GM12874 (cell line): ENCODE results near the gene TAS2R60.
A peak's percentile ranks its signal among the peaks of the same experiment; 100 is the strongest.

ENCODE experiments used
- TF ChIP-seq, protein P1 (sequence below): IDR thresholded peaks from 2 replicates; pipeline ENCODE4 v1.5.1; 2011; ENCODE audit warnings: low read depth, mild to moderate bottlenecking, control low read depth, low read length, moderate library complexity; ENCODE audit not compliant: insufficient read depth

The TAS2R60 gene

DNA sequence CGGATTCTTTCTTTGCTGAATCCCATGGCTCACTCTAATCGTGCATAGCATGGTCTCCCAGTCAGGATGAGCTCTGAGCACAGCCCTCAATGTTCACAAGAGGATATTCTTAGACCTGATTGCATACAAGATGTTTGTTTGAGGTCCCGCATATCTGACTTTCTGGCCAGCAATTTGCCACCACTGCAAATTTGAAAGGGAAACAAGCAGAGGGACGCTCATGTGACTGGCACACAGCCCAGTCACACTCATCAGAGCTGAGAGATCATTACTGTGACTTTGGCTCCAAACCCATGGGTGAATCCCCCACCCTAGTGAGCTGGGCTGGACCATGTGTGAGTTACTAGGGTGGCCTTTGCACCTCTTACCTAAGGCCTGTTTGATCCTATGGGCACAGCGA is 44.3 kb downstream of the TAS2R60 start:
- TF ChIP-seq, protein P1, sequence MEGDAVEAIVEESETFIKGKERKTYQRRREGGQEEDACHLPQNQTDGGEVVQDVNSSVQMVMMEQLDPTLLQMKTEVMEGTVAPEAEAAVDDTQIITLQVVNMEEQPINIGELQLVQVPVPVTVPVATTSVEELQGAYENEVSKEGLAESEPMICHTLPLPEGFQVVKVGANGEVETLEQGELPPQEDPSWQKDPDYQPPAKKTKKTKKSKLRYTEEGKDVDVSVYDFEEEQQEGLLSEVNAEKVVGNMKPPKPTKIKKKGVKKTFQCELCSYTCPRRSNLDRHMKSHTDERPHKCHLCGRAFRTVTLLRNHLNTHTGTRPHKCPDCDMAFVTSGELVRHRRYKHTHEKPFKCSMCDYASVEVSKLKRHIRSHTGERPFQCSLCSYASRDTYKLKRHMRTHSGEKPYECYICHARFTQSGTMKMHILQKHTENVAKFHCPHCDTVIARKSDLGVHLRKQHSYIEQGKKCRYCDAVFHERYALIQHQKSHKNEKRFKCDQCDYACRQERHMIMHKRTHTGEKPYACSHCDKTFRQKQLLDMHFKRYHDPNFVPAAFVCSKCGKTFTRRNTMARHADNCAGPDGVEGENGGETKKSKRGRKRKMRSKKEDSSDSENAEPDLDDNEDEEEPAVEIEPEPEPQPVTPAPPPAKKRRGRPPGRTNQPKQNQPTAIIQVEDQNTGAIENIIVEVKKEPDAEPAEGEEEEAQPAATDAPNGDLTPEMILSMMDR: no peak

DNA sequence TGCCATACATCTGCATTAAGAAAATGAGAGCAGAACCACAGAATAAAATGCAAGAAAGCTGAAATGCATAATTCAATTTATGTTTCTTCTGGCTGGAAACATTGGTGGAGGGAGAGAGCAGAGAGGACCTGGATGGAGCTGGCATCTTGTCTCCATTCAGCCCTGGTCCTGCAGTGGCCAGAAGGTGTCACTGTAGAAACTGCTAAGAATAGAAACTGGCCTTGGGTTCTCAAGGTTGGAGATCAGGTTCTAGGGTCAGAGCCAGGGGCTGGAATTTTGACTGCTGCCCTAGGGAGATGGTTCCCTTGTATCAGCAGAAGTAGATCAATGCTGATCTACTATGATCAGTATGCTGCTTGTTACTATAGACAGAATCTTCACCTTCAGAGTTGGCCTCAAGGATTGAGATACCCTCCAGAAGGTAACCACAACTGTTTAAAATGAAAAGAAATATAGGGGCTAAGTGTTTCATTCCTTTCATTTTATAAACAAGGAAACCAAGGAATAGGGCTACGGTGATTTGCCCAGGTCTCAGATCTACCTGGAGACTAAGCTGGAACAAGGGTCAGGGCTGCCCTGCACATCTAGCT is 47.6 kb downstream of the TAS2R60 start:
- TF ChIP-seq, protein P1: peak; percentile 35

DNA sequence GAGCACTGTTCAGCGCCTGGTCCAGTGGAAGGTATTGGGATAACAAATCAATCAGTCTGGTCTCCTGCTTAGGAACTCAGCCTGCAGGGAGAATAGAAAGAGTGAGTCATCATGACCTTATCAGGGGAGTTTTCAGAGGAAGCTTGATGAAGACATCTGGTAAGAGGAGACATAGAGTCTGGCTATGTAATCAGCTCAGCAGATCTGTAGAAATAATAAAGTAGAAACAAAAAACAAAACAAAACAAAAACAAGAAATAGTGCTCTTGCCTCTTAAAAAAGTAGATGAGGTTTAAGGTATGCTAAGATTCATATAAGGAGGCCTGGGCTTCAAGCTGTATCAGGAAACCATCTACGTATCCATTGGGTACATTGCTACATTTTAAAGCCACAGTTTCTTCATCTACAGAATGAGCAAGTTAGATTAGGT is 48.8 kb downstream of the TAS2R60 start:
- TF ChIP-seq, protein P1: no peak

DNA sequence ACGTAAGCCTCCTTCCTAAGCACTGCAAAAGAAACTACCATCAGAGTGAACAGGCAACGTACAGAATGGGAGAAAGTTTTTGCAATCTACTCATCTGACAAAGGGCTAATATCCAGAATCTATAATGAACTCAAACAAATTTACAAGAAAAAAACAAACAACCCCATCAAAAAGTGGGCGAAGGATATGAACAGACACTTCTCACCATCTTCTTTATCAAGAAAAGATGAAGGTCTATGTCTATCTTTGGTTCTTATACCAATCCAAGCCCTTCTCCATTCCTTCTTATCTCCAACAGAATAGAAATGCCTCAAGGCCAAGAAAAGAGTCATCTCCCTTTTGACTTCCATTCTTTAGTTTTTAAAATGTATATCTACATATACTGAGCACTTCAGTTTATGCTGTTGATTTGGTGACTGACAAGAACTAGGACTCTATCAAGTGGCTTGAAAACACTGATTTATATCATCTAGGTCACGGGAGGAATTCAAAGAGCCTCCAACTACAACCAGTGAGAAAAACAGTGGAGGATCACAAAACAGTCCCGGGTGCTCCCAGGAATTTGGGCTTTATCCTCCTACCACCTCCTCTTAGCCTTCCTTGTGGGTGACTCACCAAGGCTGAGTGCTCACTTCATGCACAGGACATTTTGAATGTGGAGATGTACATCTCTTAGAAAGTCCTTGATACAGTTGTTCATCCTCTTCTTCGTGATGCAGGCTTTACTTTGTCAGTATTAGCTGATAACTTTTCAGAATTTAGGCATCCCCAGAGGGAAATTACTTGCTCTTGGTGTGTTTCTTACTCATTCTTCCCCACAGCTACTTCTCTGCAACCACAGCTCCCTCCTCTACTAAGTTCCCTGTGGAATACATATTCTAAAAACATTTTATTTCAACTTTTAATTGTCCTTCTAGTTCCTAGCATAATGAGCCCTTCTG is 49.8 kb downstream of the TAS2R60 start:
- TF ChIP-seq, protein P1: no peak

DNA sequence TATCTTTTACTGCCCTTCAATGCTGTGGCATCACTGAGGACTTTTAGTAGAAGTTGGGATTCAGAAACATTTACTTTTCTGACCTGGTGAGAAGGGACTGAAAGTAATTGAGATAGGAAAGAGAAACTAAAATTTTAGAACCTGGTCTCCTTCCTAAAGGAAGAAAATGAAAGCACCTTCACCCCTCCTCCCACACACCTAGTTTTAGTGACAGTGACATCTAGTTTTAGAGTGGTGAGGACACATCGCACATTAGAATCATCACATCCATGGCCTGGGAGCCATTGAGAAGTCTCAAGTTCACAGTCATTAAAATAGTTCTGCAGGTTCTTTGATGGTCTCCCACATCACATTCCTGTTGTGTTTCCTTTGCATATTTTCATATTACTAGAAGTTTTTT is 50.5 kb downstream of the TAS2R60 start:
- TF ChIP-seq, protein P1: no peak
